Smooth muscle cell (in vitro differentiated cells): ENCODE results near the gene PDLIM7. TPM values are rescaled to one million over a fixed set of nuclear protein-coding genes. Genes with fewer than 3 reads are reported as not detected.

Source experiments
- DNase-seq: peaks from one replicate; lab custom pipeline; 2025; ENCODE audit not compliant: unreplicated experiment; lab: John Stamatoyannopoulos, UW
- H2AFZ ChIP-seq: fragments of 200-600 bp; sonication (generic); 2 replicates; pipeline ENCODE4 v1.6.0; 2016; ENCODE audit warnings: antibody characterized with exemption, low read depth, mild to moderate bottlenecking
- H3F3A ChIP-seq: fragments of 200-600 bp; sonication (generic); 2 replicates; pipeline ENCODE4 v1.6.0; 2017; ENCODE audit warnings: antibody characterized with exemption, low read depth
- H3K27ac ChIP-seq: fragments of 200-600 bp; sonication (generic); 2 replicates; pipeline ENCODE4 v1.5.1; 2016; ENCODE audit warnings: low read depth, mild to moderate bottlenecking
- H3K27me3 ChIP-seq: fragments of 200-600 bp; sonication (generic); 2 replicates; pipeline ENCODE4 v1.6.1; 2016; ENCODE audit warnings: low read depth, mild to moderate bottlenecking
- H3K36me3 ChIP-seq: fragments of 200-600 bp; sonication (generic); 2 replicates; pipeline ENCODE4 v1.5.1; 2016; ENCODE audit warnings: low read depth
- H3K4me1 ChIP-seq: fragments of 200-600 bp; sonication (generic); 2 replicates; pipeline ENCODE4 v1.5.1; 2016; ENCODE audit warnings: low read depth
- H3K4me2 ChIP-seq: fragments of 200-600 bp; sonication (generic); 2 replicates; pipeline ENCODE4 v1.6.0; 2016; ENCODE audit warnings: mild to moderate bottlenecking
- H3K4me3 ChIP-seq: fragments of 200-600 bp; sonication (generic); 2 replicates; pipeline ENCODE4 v1.5.1; 2016; ENCODE audit warnings: mild to moderate bottlenecking
- H3K79me2 ChIP-seq: fragments of 200-600 bp; sonication (generic); 2 replicates; pipeline ENCODE4 v1.6.0; 2016; ENCODE audit warnings: low read depth, mild to moderate bottlenecking
- H3K9ac ChIP-seq: fragments of 200-600 bp; sonication (generic); 2 replicates; pipeline ENCODE4 v1.6.0; 2016; ENCODE audit warnings: low read depth
- H3K9me3 ChIP-seq: fragments of 200-600 bp; sonication (generic); replicated peaks from 2 replicates; pipeline ENCODE4 v1.5.1; 2016; ENCODE audit warnings: low read depth
- H4K20me1 ChIP-seq: fragments of 200-600 bp; sonication (generic); 2 replicates; pipeline ENCODE4 v1.6.0; 2016; ENCODE audit warnings: low read depth
- CTCF ChIP-seq: fragments of 200-600 bp; sonication (generic); IDR thresholded peaks from 2 replicates; pipeline ENCODE4 v1.5.1; 2017; ENCODE audit warnings: borderline replicate concordance, mild to moderate bottlenecking, antibody characterized with exemption; ENCODE audit not compliant: insufficient read depth, poor library complexity, severe bottlenecking
- WGBS: methylation state at CpG from one replicate; pipeline ENCODE4 v1.1.7; 2016; ENCODE audit warnings: low lambda C conversion rate; 5-methylcytosine and 5-hydroxymethylcytosine counted together
- polyA plus RNA-seq: library from polyadenylated mRNA; unstranded; fragments of >200 nt; fragmentation: Nextera tagmentation; extraction: Ambion mirVana; gene quantifications from 2 replicates; pipeline ENCODE4 v1.2.1, GENCODE V29; 2016
- total RNA-seq: library from RNA; depleted of rRNA; stranded (reverse); fragments of >200 nt; gene quantifications from 2 replicates; pipeline ENCODE4 v1.2.3, GENCODE V29; 2014

The PDLIM7 gene
- total and polyA plus RNA-seq, 2 experiments from 2014 or later, result 235 to 511 TPM

- Histone ChIP-seq H3K9me3 (no peaks in the 10 kb centered on the region), H3K27ac (no peak overlapping the region), H3K4me2 (no peak overlapping the region), H3K4me3 (no peak overlapping the region), H3K9ac (no peak overlapping the region), H3K36me3 (no peaks in the 10 kb centered on the region), H3K27me3 (no peaks in the 10 kb centered on the region), H2AFZ (no peak overlapping the region), H4K20me1 (no peaks in the 10 kb centered on the region), H3K79me2 (peaks cover 20% of the 10 kb centered on the region), H3F3A (no peaks in the 10 kb centered on the region), H3K4me1 (peaks cover 7% of the 10 kb centered on the region)
- 95% methylated on average over 15 of the region's 15 CpGs for WGBS
- no peak for DNase-seq
- no peak for TF ChIP-seq CTCF
These were observed 16.1 kb upstream of the PDLIM7 start for GRCh38 chr5:177513500-177513899.

GRCh38 chr5:177512736-177513380 is 15.5 kb upstream of the PDLIM7 start:
- H3K79me2 ChIP-seq, result peaks cover 20% of the 10 kb centered on the region
- H3F3A ChIP-seq, result no peaks in the 10 kb centered on the region
- no peaks in the 10 kb centered on the region for H3K27me3 ChIP-seq
- WGBS, result 89% methylated on average over 16 of the region's 16 CpGs
- DNase-seq, result no peak
- no peaks in the 10 kb centered on the region for H4K20me1 ChIP-seq
- H2AFZ ChIP-seq, result no peak overlapping the region
- H3K4me2 ChIP-seq, result no peak overlapping the region
- no peak overlapping the region for H3K4me3 ChIP-seq
- peaks cover 7% of the 10 kb centered on the region for H3K4me1 ChIP-seq
- no peak for TF ChIP-seq CTCF
- no peaks in the 10 kb centered on the region for H3K36me3 ChIP-seq
- H3K9ac ChIP-seq, result no peak overlapping the region
- no peak overlapping the region for H3K27ac ChIP-seq
- H3K9me3 ChIP-seq, result no peaks in the 10 kb centered on the region

DNA sequence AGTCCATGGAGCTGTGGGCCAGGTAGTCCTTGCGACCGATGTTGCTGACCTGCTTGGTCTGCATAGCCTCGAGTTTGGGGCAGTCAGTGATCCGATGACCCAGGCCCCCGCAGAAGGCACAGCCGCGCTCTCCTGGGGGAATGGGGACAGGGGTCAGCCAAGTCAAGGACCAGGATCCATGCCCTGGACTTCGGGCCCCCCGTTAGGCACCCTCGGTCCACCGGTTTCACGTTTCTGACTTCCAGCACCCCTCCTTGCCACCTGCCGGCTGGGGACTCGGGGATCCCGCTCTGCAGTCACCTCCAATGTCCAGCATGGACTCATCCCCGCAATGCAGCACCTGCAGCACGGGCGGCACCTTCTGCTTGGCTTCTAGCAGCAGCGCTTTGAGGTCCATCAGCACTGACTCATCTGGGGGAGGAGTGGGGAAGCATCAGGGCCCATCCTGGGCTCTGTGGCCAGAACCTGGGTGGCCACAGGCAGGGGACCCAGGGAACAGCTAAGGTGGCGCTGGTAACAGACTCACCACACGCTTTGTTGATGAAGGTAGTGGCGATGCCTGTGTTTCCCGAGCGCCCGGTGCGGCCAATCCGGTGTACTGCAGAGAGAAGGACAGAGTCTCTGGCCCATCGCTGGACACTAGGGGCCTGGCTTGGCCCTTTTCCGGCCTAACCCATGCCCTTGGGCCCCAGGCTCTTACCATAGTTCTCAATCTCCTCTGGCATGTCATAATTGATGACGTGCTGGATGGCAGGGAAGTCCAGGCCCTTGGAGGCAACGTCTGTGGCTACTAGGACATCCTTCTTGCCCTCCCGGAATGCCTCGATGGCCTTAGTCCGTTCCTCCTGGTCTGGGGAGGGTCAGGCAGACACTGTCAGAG is 14.6 kb upstream of the PDLIM7 start:
- Histone ChIP-seq H3K4me2 (no peak overlapping the region), H2AFZ (no peak overlapping the region), H3K27ac (no peak overlapping the region), H3K79me2 (peaks cover 20% of the 10 kb centered on the region), H4K20me1 (no peaks in the 10 kb centered on the region), H3K36me3 (no peaks in the 10 kb centered on the region), H3K9ac (no peak overlapping the region), H3K4me3 (no peak overlapping the region), H3K27me3 (no peaks in the 10 kb centered on the region), H3F3A (no peaks in the 10 kb centered on the region), H3K9me3 (no peaks in the 10 kb centered on the region), H3K4me1 (peaks cover 7% of the 10 kb centered on the region)
- no peak for TF ChIP-seq CTCF
- DNase-seq, result no peak
- WGBS, result 98% methylated on average over 31 of the region's 34 CpGs

- Histone ChIP-seq H2AFZ (no peak overlapping the region), H3K27me3 (no peaks in the 10 kb centered on the region), H3K4me1 (peaks cover 7% of the 10 kb centered on the region), H3K79me2 (peaks cover 16% of the 10 kb centered on the region), H3K4me3 (no peak overlapping the region), H4K20me1 (no peaks in the 10 kb centered on the region), H3K9ac (no peak overlapping the region), H3K9me3 (no peaks in the 10 kb centered on the region), H3K36me3 (no peaks in the 10 kb centered on the region), H3F3A (no peaks in the 10 kb centered on the region), H3K4me2 (no peak overlapping the region), H3K27ac (no peak overlapping the region)
- 100% methylated on average over 5 of the region's 5 CpGs for WGBS
- DNase-seq, result no peak
- TF ChIP-seq CTCF, result no peak
These were observed 13.8 kb upstream of the PDLIM7 start for GRCh38 chr5:177511181-177511580.
